Activated B cell treated with CpG ODN at 0.5 μM for 24 hours (primary cell): ENCODE results near the gene HOPX. TPM values are rescaled to one million over a fixed set of nuclear protein-coding genes. Genes with fewer than 3 reads are reported as not detected.
"Not testable (repeated sequence)": the region's sequence is repeated elsewhere in the genome, so short reads cannot be mapped to it uniquely, and the experiment has no call there.

ENCODE experiments used
- ATAC-seq: fragments of 200-7000 bp; cut with Tn5 transposase; one replicate; pipeline ENCODE4 v1.10.0; 2021; ENCODE audit warnings: low read depth, mild to moderate bottlenecking, moderate library complexity
- CTCF ChIA-PET: fragments of 350-600 bp; sonication (Branson Sonifier 250); formaldehyde crosslinking; loops from one replicate; lab custom pipeline; 2021; ENCODE audit warnings: antibody characterized with exemption; lab: Charles Lee
- POLR2A ChIA-PET: fragments of 350-600 bp; sonication (Branson Sonifier 250); formaldehyde crosslinking; loops from one replicate; lab custom pipeline; 2021; ENCODE audit warnings: antibody characterized with exemption; lab: Charles Lee
- DNase-seq: peaks from one replicate; pipeline ENCODE4 v3.0.0; 2022
- H3K27ac Mint-ChIP-seq: one replicate; pipeline ENCODE4 v1.8.0; 2020; ENCODE audit warnings: mixed read lengths
- H3K27me3 Mint-ChIP-seq: one replicate; pipeline ENCODE4 v1.8.0; 2021; ENCODE audit warnings: mixed read lengths
- H3K36me3 Mint-ChIP-seq: one replicate; pipeline ENCODE4 v1.8.0; 2021; ENCODE audit warnings: low read depth, mixed read lengths
- H3K4me1 Mint-ChIP-seq: one replicate; pipeline ENCODE4 v1.8.0; 2021; ENCODE audit warnings: mixed read lengths
- H3K4me3 Mint-ChIP-seq: one replicate; pipeline ENCODE4 v1.8.0; 2020; ENCODE audit warnings: mild to moderate bottlenecking, mixed read lengths
- H3K9me3 Mint-ChIP-seq: one replicate; pipeline ENCODE4 v1.8.0; 2020; ENCODE audit warnings: mixed read lengths
- intact Hi-C: fragments of 100-400 bp; cut with micrococcal nuclease; formaldehyde crosslinking; loops from one replicate; pipeline ENCODE4 v1.15.1; 2024
- total RNA-seq: library from RNA; stranded (reverse); gene quantifications from 2 replicates; pipeline ENCODE4 v1.2.3, GENCODE V29; 2022
- TF ChIP-seq, protein P1 (sequence below): fragments of 200-600 bp; IDR thresholded peaks from one replicate; pipeline ENCODE4 v1.8.0; 2022; ENCODE audit warnings: antibody characterized with exemption, mild to moderate bottlenecking

HOPX gene
- total RNA-seq, 1 donor from 2014 or later, result 13.2 TPM

DNA sequence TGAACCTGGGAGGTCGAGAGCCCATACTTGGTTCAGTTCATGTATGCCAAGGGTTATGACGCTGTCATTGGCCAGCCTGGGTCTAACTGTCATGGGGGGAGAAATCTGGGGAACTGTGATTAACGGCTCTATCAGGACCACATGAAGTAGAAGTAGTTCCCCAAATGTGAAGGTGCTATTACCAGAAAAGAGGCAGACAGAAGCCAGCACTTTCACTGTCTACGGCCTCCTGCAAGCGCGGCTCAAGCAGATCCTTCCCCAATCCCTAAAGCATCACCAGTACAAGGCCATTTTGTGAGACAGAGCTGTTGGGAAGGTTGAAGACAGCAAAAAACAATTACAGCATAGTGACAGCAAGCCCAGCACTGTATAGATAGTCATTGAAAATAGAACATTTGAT is 37.5 kb downstream of the HOPX start:
- CTCF ChIA-PET, result no interaction called here
- ATAC-seq, result no peak
- Mint-ChIP-seq H3K9me3 (peaks cover 7% of the 10 kb centered on the region), H3K4me1 (no peaks in the 10 kb centered on the region), H3K36me3 (peaks cover 2% of the 10 kb centered on the region), H3K27ac (no peak overlapping the region), H3K27me3 (no peaks in the 10 kb centered on the region), H3K4me3 (no peak overlapping the region)
- no peak for DNase-seq
- intact Hi-C loops, result no loop called here
- TF ChIP-seq, protein P1, sequence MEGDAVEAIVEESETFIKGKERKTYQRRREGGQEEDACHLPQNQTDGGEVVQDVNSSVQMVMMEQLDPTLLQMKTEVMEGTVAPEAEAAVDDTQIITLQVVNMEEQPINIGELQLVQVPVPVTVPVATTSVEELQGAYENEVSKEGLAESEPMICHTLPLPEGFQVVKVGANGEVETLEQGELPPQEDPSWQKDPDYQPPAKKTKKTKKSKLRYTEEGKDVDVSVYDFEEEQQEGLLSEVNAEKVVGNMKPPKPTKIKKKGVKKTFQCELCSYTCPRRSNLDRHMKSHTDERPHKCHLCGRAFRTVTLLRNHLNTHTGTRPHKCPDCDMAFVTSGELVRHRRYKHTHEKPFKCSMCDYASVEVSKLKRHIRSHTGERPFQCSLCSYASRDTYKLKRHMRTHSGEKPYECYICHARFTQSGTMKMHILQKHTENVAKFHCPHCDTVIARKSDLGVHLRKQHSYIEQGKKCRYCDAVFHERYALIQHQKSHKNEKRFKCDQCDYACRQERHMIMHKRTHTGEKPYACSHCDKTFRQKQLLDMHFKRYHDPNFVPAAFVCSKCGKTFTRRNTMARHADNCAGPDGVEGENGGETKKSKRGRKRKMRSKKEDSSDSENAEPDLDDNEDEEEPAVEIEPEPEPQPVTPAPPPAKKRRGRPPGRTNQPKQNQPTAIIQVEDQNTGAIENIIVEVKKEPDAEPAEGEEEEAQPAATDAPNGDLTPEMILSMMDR, result no peak
- POLR2A ChIA-PET, result no interaction called here

DNA sequence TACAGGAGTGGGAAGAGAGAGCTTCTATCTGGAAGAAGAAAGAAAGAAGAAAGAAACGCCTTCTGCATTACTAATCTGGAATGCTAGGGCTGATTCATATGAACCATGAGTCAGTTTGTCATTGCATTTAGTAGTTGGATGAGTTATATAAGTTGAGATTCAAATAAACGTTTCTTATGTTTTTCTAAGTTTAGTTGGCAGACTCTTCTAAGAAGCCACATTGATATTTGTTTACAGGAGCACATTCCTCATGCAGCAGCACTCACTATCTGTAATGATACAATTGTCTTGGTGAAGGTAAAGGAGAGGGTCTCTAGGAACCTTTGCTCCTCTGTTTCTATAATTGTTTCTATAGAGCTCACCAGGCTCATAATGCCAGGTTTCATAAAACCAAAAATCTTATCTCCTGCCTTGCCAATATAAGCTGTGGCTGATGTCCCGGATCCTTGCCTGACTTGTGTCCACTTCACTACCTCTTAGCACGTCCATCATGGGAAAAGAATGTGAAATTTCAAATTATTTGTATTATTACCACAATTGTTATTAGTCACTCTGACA is 39.5 kb downstream of the HOPX start:
- Mint-ChIP-seq H3K36me3 (no peaks in the 10 kb centered on the region), H3K4me3 (no peak overlapping the region), H3K4me1 (no peaks in the 10 kb centered on the region), H3K27ac (no peak overlapping the region), H3K27me3 (no peaks in the 10 kb centered on the region), H3K9me3 (peaks cover 6% of the 10 kb centered on the region)
- intact Hi-C loops, result no loop called here
- no peak for DNase-seq
- no peak for ATAC-seq
- TF ChIP-seq, protein P1, result no peak
- ChIA-PET POLR2A (interaction anchor here (0.6 kb wide), 1 partner anchor 63 kb away, joined by 4 read pairs; no protein-coding TSS in a partner anchor), CTCF (interaction anchor here (0.8 kb wide), 1 partner anchor 15 kb away, joined by 3 read pairs; no protein-coding TSS in a partner anchor)

DNA sequence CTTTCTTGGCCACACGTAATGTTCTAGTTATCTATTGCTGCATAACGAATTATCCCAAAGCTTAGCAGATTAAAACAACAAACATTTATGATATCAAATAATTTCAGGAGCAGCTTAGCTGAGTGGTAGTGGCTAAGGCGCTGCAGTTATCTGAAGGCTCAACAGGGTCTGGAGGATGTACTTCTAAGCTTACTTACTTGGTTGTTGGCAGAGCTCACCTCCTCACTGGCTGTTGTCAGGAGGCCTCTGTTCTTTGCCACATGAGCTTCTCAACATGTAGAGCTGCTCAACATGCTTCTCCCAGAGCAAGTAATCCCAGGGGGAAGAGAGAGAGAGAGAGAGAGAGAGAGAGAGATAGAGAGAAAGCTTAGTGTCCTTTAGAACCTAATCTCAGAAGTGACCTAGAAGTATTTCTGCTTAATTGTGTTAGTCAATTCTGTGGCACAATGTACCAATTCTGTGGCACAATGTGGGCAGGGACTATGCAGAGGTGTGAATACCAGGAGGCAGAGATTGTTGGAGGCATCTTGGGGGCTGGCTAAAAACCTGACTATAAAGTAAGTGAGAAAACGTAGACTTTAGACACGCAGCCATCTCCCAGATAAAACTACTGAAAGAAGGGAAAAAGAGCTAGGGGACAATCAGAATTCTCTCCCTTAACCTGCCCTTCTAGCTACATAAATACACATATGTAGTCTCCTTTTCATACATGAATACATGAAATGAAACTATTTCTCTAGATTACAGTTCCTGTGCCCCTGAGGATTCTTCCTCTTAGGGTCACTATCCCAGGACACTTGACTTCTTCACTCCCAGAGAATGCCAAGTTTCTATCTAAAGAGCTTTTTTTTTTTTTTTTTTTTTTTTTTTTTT is 40.2 kb downstream of the HOPX start:
- H3K9me3 Mint-ChIP-seq, result peaks cover under 1% of the 10 kb centered on the region

DNA sequence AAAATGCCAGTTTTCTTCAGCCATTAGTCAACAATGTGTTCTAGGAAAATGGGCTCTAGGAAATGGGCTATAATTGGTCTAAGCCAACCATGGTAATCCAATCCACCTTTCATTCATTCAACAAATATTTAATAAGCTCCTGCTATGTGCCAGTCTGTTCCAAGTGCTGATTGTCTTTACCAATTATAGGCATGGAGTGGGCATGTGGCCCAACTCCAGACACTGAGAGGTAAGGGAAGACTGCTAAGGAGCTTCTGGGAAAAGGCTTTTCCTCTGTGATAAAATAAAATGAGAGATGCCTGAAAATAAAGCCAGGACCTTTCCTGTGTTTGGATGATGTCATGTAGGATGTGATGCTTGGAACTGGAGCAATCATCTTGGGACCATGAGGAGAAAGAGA is 43.3 kb downstream of the HOPX start:
- no peaks in the 10 kb centered on the region for H3K9me3 Mint-ChIP-seq
- DNase-seq (no peak), ATAC-seq (no peak)
- ChIA-PET CTCF (no interaction called here), POLR2A (no interaction called here)
- TF ChIP-seq, protein P1, result no peak
- no peak overlapping the region for H3K4me3 Mint-ChIP-seq
- intact Hi-C loops, result no loop called here
- H3K4me1 Mint-ChIP-seq, result no peaks in the 10 kb centered on the region
- H3K27ac Mint-ChIP-seq, result no peak overlapping the region
- H3K36me3 Mint-ChIP-seq, result no peaks in the 10 kb centered on the region
- H3K27me3 Mint-ChIP-seq, result no peaks in the 10 kb centered on the region

More for the DNA sequence above, 40.2 kb downstream of the HOPX start:
- ChIA-PET CTCF (interaction anchor here (0.8 kb wide), 1 partner anchor 14 kb away, joined by 3 read pairs; no protein-coding TSS in a partner anchor), POLR2A (interaction anchor here (0.6 kb wide), 1 partner anchor 64 kb away, joined by 4 read pairs; no protein-coding TSS in a partner anchor)
- H3K27ac Mint-ChIP-seq, result no peak overlapping the region
- ATAC-seq, result no peak
- TF ChIP-seq, protein P1, result no peak
- no peak overlapping the region for H3K4me3 Mint-ChIP-seq
- no peaks in the 10 kb centered on the region for H3K4me1 Mint-ChIP-seq
- no peaks in the 10 kb centered on the region for H3K36me3 Mint-ChIP-seq
- intact Hi-C loops, result no loop called here
- DNase-seq, result no peak
- H3K27me3 Mint-ChIP-seq, result no peaks in the 10 kb centered on the region

DNA sequence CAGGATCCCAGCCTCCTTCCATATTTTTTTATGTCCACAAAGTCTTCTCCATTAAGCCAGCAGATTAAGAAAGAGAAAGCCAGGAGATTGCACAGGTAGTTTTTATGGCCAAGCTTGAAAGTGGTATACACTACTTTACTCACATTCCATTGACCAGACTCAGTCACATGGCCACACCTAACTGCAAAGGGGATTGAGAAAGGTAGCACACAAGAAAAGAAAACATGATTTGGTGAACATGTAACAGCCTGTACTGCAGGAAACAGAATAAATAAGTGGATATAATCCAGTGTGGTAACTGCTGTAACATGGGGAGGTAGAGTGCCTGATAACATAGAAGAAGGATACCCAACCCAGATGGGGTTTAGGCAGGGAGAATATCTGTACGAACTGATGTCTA is 43.9 kb downstream of the HOPX start:
- CTCF ChIA-PET, result no interaction called here
- TF ChIP-seq, protein P1, result no peak
- Mint-ChIP-seq H3K36me3 (no peaks in the 10 kb centered on the region), H3K27me3 (no peaks in the 10 kb centered on the region), H3K4me3 (no peak overlapping the region), H3K4me1 (no peaks in the 10 kb centered on the region), H3K9me3 (no peaks in the 10 kb centered on the region), H3K27ac (no peak overlapping the region)
- DNase-seq (no peak), ATAC-seq (no peak)
- intact Hi-C loops, result no loop called here
- POLR2A ChIA-PET, result no interaction called here

DNA sequence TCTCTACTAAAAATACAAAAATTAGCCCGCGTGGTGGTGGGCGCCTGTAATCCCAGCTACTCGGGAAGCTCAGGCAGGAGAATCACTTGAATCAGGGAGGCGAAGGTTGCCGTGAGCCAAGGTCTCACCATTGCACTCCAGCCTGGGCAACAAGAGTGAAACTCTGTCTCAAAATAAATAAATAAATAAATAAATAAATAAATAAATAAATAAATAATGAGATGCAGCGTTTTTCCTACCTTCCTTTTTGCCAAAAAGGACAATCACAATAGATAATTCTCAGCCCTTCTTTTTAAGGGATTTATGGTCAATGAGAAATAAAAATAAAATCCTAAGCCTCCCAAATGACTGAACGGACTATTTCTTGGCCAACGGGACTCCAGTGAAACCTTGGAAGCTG is 46.1 kb downstream of the HOPX start:
- H3K36me3 Mint-ChIP-seq, CTCF ChIA-PET, H3K4me3 Mint-ChIP-seq, POLR2A ChIA-PET, ATAC-seq, H3K4me1 Mint-ChIP-seq, H3K27me3 Mint-ChIP-seq, intact Hi-C loops, H3K9me3 Mint-ChIP-seq, H3K27ac Mint-ChIP-seq, DNase-seq: not testable (repeated sequence)
